K562 treated with DMSO at 1 percent for 4 hours (cell line): Measurements from ENCODE around the gene BHLHA15. TPM values are rescaled to one million over a fixed set of nuclear protein-coding genes. Genes with fewer than 3 reads are reported as not detected.

Source experiments
- total RNA-seq: library from RNA; unstranded; fragments of 300-600 nt; gene quantifications from 2 replicates; pipeline ENCODE4 v1.2.3, GENCODE V29; 2022; ENCODE audit not compliant: insufficient read depth

The BHLHA15 gene
- 4.5 TPM in 1 of 2 replicates, not detected in the other for total RNA-seq

GRCh38 chr7:98211221-98211675 lies at the start of gene BHLHA15:
BHLHA15 (plus strand) TSS chr7:98211439; CDS start chr7:98212310, 871 bp downstream.

DNA sequence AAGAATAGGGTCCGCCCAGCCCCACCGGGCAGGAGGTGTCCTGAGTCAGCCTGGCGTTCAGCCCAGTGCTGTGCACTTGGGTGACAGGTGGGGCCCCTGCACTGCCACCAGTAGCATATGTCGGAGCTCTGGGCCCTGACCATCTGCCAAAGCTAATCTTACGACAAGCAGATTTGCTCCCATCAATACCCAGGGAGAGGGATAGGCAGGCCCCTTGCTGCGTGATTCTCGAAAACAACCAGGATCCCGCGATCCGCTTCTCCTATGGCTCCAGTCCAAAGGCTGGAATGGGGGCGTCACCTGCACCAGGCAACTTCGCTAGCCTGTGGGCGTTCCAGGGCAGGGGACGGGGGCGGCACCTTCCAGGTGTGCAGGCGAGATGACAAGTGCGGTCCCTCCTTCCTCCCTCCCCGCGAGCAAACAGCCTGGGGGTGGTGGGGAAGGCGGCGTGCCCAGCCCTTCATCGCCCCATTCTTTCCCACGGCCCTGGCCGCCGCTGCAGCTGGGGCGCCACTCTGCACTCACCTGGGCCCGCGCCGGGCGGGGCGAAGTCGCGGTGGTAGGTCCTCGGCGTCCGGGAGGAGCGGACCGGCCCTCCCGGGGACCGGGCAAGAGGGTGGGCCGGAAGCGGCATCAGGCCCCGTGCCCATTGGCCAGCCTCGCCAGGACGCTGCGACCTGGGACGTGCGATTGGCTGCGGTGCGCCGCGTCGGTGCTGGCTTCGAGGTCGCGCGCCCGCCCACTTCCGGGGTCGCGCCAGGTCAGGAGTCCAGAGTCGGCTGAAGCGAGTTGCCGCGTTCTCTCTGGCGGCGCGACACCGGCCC lies 40.6 kb downstream of the BHLHA15 start, which contains the start of gene TECPR1:
Gene TECPR1, minus strand, starts transcription at position 632 of the 824 bp plus-strand sequence. CDS start 6,086 bp downstream, outside the sequence.

Other genes with a start within 250 kb of the BHLHA15 start
- not detected in 2 replicates for gene OCM2, start 221.2 kb upstream of the BHLHA15 start, total RNA-seq
- 8.8 and 12.2 TPM in 2 replicates for gene LMTK2, start 104.6 kb upstream of the BHLHA15 start, total RNA-seq
- gene TECPR1, start 40.8 kb downstream of the BHLHA15 start, total RNA-seq: 10.9 and 17.1 TPM in 2 replicates
- gene BRI3, start 70.2 kb downstream of the BHLHA15 start, total RNA-seq: 149 and 170 TPM in 2 replicates
- 11.4 and 13.6 TPM in 2 replicates for gene BAIAP2L1, start 189.7 kb downstream of the BHLHA15 start, total RNA-seq